ENCODE data around the gene MED25.

- TF ChIP-seq CTCF (conservative IDR thresholded peaks at IDR 0.05) (no peak; the same call in 1 of the 2 replicates), EZH2 (IDR thresholded peaks at IDR 0.05; ENCODE audit: low read depth) (no peak)
Observed at GRCh38 chr19:49799798-49800376, 18.2 kb upstream of the MED25 start.
